ENCODE data around the gene C4orf33. TPM values are rescaled to one million over a fixed set of nuclear protein-coding genes. Genes with fewer than 3 reads are reported as not detected.

C4orf33 gene
- total and polyA plus RNA-seq, 9 of the 15 experiments (the other 6 are each of a cell fraction or from before 2014, with no cell fraction given), result 16.7 to 42.0 (median 27.5) TPM

DNA sequence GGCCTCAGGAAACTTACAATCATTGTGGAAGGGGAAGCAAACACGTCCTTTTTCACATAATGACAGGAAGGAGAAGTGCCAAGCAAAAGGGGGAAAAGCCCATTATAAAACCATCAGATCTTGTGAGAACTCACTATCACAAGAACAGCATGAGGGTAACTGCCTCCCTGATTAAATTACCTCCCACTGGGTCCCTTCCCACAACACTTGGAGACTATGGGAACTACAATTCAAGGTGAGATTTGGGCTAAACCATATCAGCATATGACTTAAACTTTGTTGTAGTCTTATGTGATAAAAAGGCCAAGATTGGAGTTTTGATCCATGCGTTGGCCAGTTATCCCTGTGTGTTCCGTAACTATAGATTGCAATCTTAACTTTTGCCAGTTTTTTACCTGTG lies 68.3 kb downstream of the C4orf33 start (continued):
- TF ChIP-seq ZNF143 (CRISPR knock-in tag; IDR thresholded peaks at IDR 0.05) (no peak), SMARCA4 (IDR thresholded peaks at IDR 0.05) (no peak), ATF7 (IDR thresholded peaks at IDR 0.05) (no peak)

Other genes with a start within 250 kb of the C4orf33 start
- 21.7 TPM in 2 replicates for gene SCLT1, start 2.6 kb upstream of the C4orf33 start, total RNA-seq (2014; rRNA removed)
- gene SCLT1, start 2.6 kb upstream of the C4orf33 start, total RNA-seq (2014; rRNA removed; fragmentation: Illumina TruSeq; extraction: Trizol), result 31.9 and 35.5 TPM in 2 replicates
- gene SCLT1, start 2.6 kb upstream of the C4orf33 start, total RNA-seq (2015; rRNA removed; fragmentation: Illumina TruSeq; extraction: Trizol), result 27.0 and 31.6 TPM in 2 replicates
- 21.3 and 22.2 TPM in 2 replicates for gene SCLT1, start 2.6 kb upstream of the C4orf33 start, total RNA-seq (2021)
- gene SCLT1, start 2.6 kb upstream of the C4orf33 start, polyA plus RNA-seq (2011; rRNA removed), result 20.9 and 24.8 TPM in 2 replicates
- gene SCLT1, start 2.6 kb upstream of the C4orf33 start, polyA plus RNA-seq (2014; fragmentation: Illumina TruSeq; extraction: Trizol), result 19.1 and 24.2 TPM in 2 replicates
- 1 to 10 TPM; 8.0 to 8.6 TPM for gene SCLT1, start 2.6 kb upstream of the C4orf33 start, polyA plus RNA-seq (2014; fragmentation: Nextera tagmentation; extraction: Ambion mirVana)
- 20.4 and 24.9 TPM in 2 replicates for gene SCLT1, start 2.6 kb upstream of the C4orf33 start, polyA plus RNA-seq (2014; rRNA removed)

All from K562 (cell line).